GM06990 (cell line): ENCODE data around the gene NLRP14.

Source experiments
- DNase-seq: peaks from one replicate; pipeline ENCODE4 v3.0.0-alpha.2; 2011; ENCODE audit not compliant: insufficient read length; ENCODE audit errors: extremely low read depth
- H3K27me3 ChIP-seq: replicated peaks from 2 replicates; pipeline ENCODE4 v1.6.0; 2011; ENCODE audit warnings: low read length; ENCODE audit not compliant: control insufficient read depth, insufficient read depth
- H3K36me3 ChIP-seq: 2 replicates; pipeline ENCODE4 v1.5.1; 2011; ENCODE audit warnings: low read length; ENCODE audit not compliant: control insufficient read depth, insufficient read depth
- H3K4me3 ChIP-seq: replicated peaks from 2 replicates; pipeline ENCODE4 v1.5.1; 2011; ENCODE audit warnings: low read depth, mild to moderate bottlenecking, control low read depth, low read length
- TF ChIP-seq, protein P1 (sequence below): IDR thresholded peaks from 2 replicates; pipeline ENCODE4 v1.5.1; 2011; ENCODE audit warnings: low read length, control low read depth, mild to moderate bottlenecking, inconsistent platforms; ENCODE audit not compliant: insufficient read depth, poor library complexity, severe bottlenecking

Gene NLRP14

DNA sequence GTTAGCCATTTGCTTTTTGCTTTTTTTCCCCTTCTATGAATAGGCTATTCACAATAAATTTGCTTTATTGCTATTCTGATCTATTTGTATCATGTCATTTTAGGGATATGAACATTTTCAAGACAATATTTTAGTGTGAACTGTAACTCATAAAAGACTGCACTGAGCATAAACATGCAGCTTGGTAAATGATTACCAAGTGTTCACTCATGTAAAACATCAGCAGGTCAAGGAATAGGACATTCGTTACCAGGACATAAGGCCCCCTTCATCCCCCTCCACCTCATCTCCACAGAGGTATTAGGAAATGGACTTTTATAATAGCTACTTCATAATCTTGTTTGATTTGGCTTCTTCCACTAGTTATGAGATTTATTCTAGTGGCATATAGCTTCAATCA is 12.4 kb downstream of the NLRP14 start:
- Histone ChIP-seq H3K36me3 (no peaks in the 10 kb centered on the region), H3K27me3 (no peaks in the 10 kb centered on the region), H3K4me3 (no peak overlapping the region)
- TF ChIP-seq, protein P1, sequence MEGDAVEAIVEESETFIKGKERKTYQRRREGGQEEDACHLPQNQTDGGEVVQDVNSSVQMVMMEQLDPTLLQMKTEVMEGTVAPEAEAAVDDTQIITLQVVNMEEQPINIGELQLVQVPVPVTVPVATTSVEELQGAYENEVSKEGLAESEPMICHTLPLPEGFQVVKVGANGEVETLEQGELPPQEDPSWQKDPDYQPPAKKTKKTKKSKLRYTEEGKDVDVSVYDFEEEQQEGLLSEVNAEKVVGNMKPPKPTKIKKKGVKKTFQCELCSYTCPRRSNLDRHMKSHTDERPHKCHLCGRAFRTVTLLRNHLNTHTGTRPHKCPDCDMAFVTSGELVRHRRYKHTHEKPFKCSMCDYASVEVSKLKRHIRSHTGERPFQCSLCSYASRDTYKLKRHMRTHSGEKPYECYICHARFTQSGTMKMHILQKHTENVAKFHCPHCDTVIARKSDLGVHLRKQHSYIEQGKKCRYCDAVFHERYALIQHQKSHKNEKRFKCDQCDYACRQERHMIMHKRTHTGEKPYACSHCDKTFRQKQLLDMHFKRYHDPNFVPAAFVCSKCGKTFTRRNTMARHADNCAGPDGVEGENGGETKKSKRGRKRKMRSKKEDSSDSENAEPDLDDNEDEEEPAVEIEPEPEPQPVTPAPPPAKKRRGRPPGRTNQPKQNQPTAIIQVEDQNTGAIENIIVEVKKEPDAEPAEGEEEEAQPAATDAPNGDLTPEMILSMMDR, result no peak
- no peak for DNase-seq

DNA sequence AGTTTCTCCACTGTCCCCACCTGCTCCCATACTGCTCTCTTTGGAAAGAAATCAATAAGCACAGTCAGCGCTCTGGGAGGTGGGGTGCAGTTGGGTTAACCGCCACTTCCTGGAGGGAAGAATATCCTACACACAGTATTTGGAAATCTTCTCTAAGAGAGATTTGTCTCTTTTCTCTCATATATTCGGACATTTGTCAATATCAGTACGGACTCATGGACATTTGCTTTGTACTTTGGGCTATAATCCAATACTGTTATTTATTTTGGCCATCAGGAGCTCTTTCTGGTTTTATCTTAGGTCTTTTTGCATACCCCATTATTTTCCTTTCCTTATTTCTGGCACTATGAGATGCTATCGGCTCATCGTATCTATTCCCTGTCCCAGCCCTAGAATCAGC is 13.7 kb downstream of the NLRP14 start:
- H3K36me3 ChIP-seq, result no peaks in the 10 kb centered on the region
- TF ChIP-seq, protein P1, result no peak

GRCh38 chr11:7046474-7047175 is 26.3 kb downstream of the NLRP14 start:
- DNase-seq, result no peak
- Histone ChIP-seq H3K4me3 (no peak overlapping the region), H3K36me3 (no peaks in the 10 kb centered on the region), H3K27me3 (no peaks in the 10 kb centered on the region)
- TF ChIP-seq, protein P1, result no peak

More for the DNA sequence above, 13.7 kb downstream of the NLRP14 start:
- Histone ChIP-seq H3K4me3 (no peak overlapping the region), H3K27me3 (no peaks in the 10 kb centered on the region)
- no peak for DNase-seq

GRCh38 chr11:7050191-7050590 is 29.9 kb downstream of the NLRP14 start:
- DNase-seq, result no peak
- no peaks in the 10 kb centered on the region for H3K27me3 ChIP-seq
- no peaks in the 10 kb centered on the region for H3K36me3 ChIP-seq
- TF ChIP-seq, protein P1, result no peak
- H3K4me3 ChIP-seq, result no peak overlapping the region

DNA sequence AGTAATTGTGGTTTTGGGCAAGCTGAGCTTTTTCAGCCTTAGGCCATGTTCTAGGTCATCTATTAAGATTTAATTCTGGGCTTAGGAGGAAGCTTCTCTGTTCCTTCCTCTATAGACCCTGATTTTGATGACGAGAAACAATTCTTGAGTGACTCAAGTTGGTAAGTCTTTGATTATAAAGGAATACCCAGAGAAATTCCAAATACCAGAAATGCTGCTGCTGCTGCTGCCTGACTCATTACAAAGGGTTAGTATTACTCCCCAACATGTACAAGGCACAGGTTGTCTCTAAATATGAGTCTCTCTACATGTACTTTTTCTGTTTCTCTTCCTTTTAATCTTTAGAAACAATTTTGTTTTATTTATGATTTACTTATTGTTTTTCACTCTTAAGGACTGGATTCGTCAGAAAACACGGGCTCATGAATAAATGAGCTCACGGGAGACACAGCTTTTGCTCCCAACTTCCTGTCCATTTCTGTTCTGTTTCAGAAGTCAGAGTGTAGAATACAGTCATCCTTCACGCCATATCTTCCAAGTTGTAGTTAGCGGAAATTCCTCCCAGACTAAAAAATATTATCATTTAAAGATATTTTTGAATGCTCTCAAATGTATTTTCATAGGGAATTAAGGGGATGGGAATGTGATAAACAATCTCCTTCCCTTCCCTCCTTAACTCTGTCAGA is 36.7 kb downstream of the NLRP14 start:
- TF ChIP-seq, protein P1, result no peak
- Histone ChIP-seq H3K27me3 (no peaks in the 10 kb centered on the region), H3K4me3 (no peak overlapping the region), H3K36me3 (no peaks in the 10 kb centered on the region)
- no peak for DNase-seq
